HepG2 (cell line): ENCODE results near the gene CHST4. TPM values are rescaled to one million over a fixed set of nuclear protein-coding genes. Genes with fewer than 3 reads are reported as not detected.

Experiments used
- BRCA1 ChIP-seq: sonication (generic); formaldehyde crosslinking; IDR thresholded peaks from 2 replicates; pipeline ENCODE4 v1.4.0; 2020; ENCODE audit warnings: missing genetic modification reagents
- CBX1 ChIP-seq: IDR thresholded peaks from one replicate; pipeline ENCODE4 v1.6.1; 2016; ENCODE audit warnings: antibody characterized with exemption, low read depth
- DPF2 ChIP-seq: sonication (generic); formaldehyde crosslinking; IDR thresholded peaks from 2 replicates; pipeline ENCODE4 v1.4.0; 2020; ENCODE audit warnings: mild to moderate bottlenecking, low read depth, missing genetic modification reagents, borderline replicate concordance
- GATAD2A ChIP-seq: IDR thresholded peaks from 2 replicates; pipeline ENCODE4 v1.6.1; 2016
- NCOA2 ChIP-seq: sonication (generic); formaldehyde crosslinking; IDR thresholded peaks from 2 replicates; pipeline ENCODE4 v1.8.0; 2022; ENCODE audit warnings: inconsistent platforms
- SRSF4 ChIP-seq: fragments of 200-400 bp; formaldehyde crosslinking; IDR thresholded peaks from one replicate; pipeline ENCODE4 v1.6.1; 2018; ENCODE audit warnings: mild to moderate bottlenecking, low read depth, low read length, moderate library complexity; ENCODE audit not compliant: poor library complexity, severe bottlenecking
- STAG1 ChIP-seq: sonication (generic); formaldehyde crosslinking; IDR thresholded peaks from 2 replicates; pipeline ENCODE4 v1.4.0; 2020; ENCODE audit warnings: missing genetic modification reagents
- TCF7 ChIP-seq: sonication (generic); IDR thresholded peaks from 2 replicates; pipeline ENCODE4 v1.6.1; 2016; ENCODE audit warnings: antibody characterized with exemption, low read depth
- ZC3H13 ChIP-seq: sonication (generic); formaldehyde crosslinking; IDR thresholded peaks from 2 replicates; pipeline ENCODE4 v1.8.1; 2023; ENCODE audit warnings: mild to moderate bottlenecking, missing genetic modification reagents, moderate library complexity
- ZNF180 ChIP-seq: sonication (generic); formaldehyde crosslinking; IDR thresholded peaks from 2 replicates; pipeline ENCODE4 v1.4.0; 2020; ENCODE audit warnings: low read depth, missing genetic modification reagents, borderline replicate concordance
- ZNF562 ChIP-seq: sonication (generic); formaldehyde crosslinking; IDR thresholded peaks from 2 replicates; pipeline ENCODE4 v1.8.0; 2022; ENCODE audit warnings: missing genetic modification reagents, borderline replicate concordance
- ZNF674 ChIP-seq: sonication (generic); formaldehyde crosslinking; IDR thresholded peaks from 2 replicates; pipeline ENCODE4 v1.5.0; 2020; ENCODE audit warnings: low read depth, mild to moderate bottlenecking, missing genetic modification reagents
- ZNF747 ChIP-seq: sonication (generic); formaldehyde crosslinking; IDR thresholded peaks from 2 replicates; pipeline ENCODE4 v1.8.1; 2023; ENCODE audit warnings: missing genetic modification reagents, mild to moderate bottlenecking, borderline replicate concordance
- polyA plus RNA-seq, 8 experiments: library from polyadenylated mRNA; depleted of rRNA in 3 of 8; stranded (reverse) in 7 of 8; unstranded in 1 of 8; fragments of >200 nt; fragmentation: Illumina TruSeq in 4 of 8; extraction: Trizol in 4 of 8; gene quantifications; 2 replicates each; pipeline versions ENCODE4 v1.2.1 to v1.2.3, GENCODE V29; 2011 to 2016; ENCODE audit warnings: low read depth in 4 of 8, missing spikeins in 1 of 8, mixed read lengths in 1 of 8; ENCODE audit not compliant: insufficient read depth in 1 of 8
- total RNA-seq, 5 experiments: library from RNA; depleted of rRNA; stranded (reverse); fragments of >200 nt; fragmentation: Illumina TruSeq; extraction: Trizol; gene quantifications; 2 replicates each; pipeline ENCODE4 v1.2.3, GENCODE V29; 2016; ENCODE audit warnings: low read depth in 1 of 5
- TF ChIP-seq, protein P1 (sequence below): sonication (generic); formaldehyde crosslinking; IDR thresholded peaks from 2 replicates; pipeline ENCODE4 v1.5.0; 2020; ENCODE audit warnings: missing genetic modification reagents, mild to moderate bottlenecking, borderline replicate concordance
- TF ChIP-seq, protein P2 (sequence below): sonication (generic); formaldehyde crosslinking; IDR thresholded peaks from 2 replicates; pipeline ENCODE4 v1.5.0; 2020; ENCODE audit warnings: mild to moderate bottlenecking, missing genetic modification reagents
- TF ChIP-seq, protein P3 (sequence below): IDR thresholded peaks from 2 replicates; pipeline ENCODE4 v1.6.1; 2016; ENCODE audit warnings: missing biosample characterization, missing genetic modification reagents, low read depth
- TF ChIP-seq, protein P4 (sequence below): sonication (generic); formaldehyde crosslinking; IDR thresholded peaks from 2 replicates; pipeline ENCODE4 v1.8.1; 2023; ENCODE audit warnings: mild to moderate bottlenecking, missing genetic modification reagents
- TF ChIP-seq, protein P5 (sequence below): sonication (generic); formaldehyde crosslinking; conservative IDR thresholded peaks from 2 replicates; pipeline ENCODE4 v1.8.0; 2022; ENCODE audit warnings: missing genetic modification reagents
- TF ChIP-seq, protein P6 (sequence below): sonication (generic); formaldehyde crosslinking; IDR thresholded peaks from 2 replicates; pipeline ENCODE4 v1.8.0; 2022; ENCODE audit warnings: mild to moderate bottlenecking, missing genetic modification reagents; ENCODE audit not compliant: insufficient replicate concordance

The CHST4 gene
- total and polyA plus RNA-seq, 2 of the 13 experiments (the other 11 are each of a cell fraction or from before 2014, with no cell fraction given), result not detected

DNA sequence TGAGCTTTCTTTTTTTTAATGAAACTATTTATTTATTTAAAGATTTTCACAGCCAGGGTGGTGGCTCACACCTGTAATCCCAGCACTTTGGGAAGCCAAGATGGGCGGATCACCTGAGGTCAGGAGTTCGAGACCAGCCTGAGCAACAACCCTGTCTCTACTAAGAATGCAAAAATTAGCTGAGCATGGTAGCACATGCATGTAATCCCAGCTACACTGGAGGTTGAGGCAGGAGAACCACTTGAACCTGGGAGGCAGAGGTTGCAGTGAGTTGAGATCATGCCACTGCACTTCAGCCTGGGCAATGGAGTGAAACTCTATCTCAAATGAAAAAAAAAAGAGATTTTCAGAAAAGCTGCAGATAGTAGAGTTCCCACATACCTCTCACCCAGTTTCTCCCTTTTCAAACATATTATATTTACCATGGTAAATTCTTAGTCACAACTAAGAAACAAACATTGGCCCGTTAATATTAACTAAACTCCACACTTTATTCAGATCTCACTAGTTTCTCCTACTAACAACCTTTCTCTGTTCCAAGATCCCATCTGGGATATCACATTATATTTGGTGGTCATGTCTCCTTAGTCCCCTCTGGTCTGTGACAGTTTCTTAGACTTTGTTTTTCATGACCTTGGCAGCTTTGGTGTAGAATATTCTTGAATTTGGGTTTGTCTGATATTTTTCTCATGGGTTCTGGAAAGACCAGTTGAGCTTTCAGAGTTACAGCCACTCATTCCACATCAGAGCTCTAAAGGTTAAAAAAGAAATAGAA is 58.5 kb downstream of the CHST4 start (continued):
- TF ChIP-seq, protein P1, sequence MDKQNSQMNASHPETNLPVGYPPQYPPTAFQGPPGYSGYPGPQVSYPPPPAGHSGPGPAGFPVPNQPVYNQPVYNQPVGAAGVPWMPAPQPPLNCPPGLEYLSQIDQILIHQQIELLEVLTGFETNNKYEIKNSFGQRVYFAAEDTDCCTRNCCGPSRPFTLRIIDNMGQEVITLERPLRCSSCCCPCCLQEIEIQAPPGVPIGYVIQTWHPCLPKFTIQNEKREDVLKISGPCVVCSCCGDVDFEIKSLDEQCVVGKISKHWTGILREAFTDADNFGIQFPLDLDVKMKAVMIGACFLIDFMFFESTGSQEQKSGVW, result no peak
- TF ChIP-seq, protein P2, sequence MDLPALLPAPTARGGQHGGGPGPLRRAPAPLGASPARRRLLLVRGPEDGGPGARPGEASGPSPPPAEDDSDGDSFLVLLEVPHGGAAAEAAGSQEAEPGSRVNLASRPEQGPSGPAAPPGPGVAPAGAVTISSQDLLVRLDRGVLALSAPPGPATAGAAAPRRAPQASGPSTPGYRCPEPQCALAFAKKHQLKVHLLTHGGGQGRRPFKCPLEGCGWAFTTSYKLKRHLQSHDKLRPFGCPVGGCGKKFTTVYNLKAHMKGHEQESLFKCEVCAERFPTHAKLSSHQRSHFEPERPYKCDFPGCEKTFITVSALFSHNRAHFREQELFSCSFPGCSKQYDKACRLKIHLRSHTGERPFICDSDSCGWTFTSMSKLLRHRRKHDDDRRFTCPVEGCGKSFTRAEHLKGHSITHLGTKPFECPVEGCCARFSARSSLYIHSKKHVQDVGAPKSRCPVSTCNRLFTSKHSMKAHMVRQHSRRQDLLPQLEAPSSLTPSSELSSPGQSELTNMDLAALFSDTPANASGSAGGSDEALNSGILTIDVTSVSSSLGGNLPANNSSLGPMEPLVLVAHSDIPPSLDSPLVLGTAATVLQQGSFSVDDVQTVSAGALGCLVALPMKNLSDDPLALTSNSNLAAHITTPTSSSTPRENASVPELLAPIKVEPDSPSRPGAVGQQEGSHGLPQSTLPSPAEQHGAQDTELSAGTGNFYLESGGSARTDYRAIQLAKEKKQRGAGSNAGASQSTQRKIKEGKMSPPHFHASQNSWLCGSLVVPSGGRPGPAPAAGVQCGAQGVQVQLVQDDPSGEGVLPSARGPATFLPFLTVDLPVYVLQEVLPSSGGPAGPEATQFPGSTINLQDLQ (CRISPR knock-in tag), result no peak
- TF ChIP-seq DPF2, result 0 out of 2 replicates have a peak, but pooled peaks have one; percentile 8
- no peak for TF ChIP-seq GATAD2A (CRISPR knock-in tag)
- TF ChIP-seq, protein P3, sequence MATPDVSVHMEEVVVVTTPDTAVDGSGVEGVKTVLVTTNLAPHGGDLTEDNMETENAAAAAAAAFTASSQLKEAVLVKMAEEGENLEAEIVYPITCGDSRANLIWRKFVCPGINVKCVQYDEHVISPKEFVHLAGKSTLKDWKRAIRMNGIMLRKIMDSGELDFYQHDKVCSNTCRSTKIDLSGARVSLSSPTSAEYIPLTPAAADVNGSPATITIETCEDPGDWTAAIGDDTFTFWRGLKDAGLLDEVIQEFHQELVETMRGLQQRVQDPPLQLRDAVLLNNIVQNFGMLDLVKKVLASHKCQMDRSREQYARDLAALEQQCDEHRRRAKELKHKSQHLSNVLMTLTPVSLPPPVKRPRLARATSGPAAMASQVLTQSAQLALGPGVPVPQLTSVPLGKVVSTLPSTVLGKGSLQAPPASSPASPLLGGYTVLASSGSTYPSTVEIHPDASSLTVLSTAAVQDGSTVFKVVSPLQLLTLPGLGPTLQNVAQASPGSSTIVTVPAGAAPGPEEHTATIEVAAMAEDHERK (CRISPR knock-in tag), result no peak
- TF ChIP-seq, protein P4, sequence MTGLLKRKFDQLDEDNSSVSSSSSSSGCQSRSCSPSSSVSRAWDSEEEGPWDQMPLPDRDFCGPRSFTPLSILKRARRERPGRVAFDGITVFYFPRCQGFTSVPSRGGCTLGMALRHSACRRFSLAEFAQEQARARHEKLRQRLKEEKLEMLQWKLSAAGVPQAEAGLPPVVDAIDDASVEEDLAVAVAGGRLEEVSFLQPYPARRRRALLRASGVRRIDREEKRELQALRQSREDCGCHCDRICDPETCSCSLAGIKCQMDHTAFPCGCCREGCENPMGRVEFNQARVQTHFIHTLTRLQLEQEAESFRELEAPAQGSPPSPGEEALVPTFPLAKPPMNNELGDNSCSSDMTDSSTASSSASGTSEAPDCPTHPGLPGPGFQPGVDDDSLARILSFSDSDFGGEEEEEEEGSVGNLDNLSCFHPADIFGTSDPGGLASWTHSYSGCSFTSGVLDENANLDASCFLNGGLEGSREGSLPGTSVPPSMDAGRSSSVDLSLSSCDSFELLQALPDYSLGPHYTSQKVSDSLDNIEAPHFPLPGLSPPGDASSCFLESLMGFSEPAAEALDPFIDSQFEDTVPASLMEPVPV (CRISPR knock-in tag), result 0 out of 2 replicates have a peak, but pooled peaks have one; percentile 24
- no peak for TF ChIP-seq ZNF180 (CRISPR knock-in tag)
- no peak for TF ChIP-seq ZNF747 (CRISPR knock-in tag)
- TF ChIP-seq ZNF562 (CRISPR knock-in tag), result no peak
- no peak for TF ChIP-seq TCF7
- TF ChIP-seq ZNF674 (CRISPR knock-in tag), result no peak
- TF ChIP-seq STAG1 (CRISPR knock-in tag), result no peak
- TF ChIP-seq, protein P5, sequence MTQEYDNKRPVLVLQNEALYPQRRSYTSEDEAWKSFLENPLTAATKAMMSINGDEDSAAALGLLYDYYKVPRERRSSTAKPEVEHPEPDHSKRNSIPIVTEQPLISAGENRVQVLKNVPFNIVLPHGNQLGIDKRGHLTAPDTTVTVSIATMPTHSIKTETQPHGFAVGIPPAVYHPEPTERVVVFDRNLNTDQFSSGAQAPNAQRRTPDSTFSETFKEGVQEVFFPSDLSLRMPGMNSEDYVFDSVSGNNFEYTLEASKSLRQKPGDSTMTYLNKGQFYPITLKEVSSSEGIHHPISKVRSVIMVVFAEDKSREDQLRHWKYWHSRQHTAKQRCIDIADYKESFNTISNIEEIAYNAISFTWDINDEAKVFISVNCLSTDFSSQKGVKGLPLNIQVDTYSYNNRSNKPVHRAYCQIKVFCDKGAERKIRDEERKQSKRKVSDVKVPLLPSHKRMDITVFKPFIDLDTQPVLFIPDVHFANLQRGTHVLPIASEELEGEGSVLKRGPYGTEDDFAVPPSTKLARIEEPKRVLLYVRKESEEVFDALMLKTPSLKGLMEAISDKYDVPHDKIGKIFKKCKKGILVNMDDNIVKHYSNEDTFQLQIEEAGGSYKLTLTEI (CRISPR knock-in tag), result no peak
- TF ChIP-seq BRCA1, result no peak
- no peak for TF ChIP-seq NCOA2 (CRISPR knock-in tag)
- no peak for TF ChIP-seq SRSF4
- no peak for TF ChIP-seq CBX1
- TF ChIP-seq, protein P6, sequence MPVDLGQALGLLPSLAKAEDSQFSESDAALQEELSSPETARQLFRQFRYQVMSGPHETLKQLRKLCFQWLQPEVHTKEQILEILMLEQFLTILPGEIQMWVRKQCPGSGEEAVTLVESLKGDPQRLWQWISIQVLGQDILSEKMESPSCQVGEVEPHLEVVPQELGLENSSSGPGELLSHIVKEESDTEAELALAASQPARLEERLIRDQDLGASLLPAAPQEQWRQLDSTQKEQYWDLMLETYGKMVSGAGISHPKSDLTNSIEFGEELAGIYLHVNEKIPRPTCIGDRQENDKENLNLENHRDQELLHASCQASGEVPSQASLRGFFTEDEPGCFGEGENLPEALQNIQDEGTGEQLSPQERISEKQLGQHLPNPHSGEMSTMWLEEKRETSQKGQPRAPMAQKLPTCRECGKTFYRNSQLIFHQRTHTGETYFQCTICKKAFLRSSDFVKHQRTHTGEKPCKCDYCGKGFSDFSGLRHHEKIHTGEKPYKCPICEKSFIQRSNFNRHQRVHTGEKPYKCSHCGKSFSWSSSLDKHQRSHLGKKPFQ (CRISPR knock-in tag), result peak; percentile 34
- no peak for TF ChIP-seq ZC3H13
